Tibial artery (tissue), 4 donors: ENCODE results near the gene KCNJ6.

ENCODE experiments used
- DNase-seq, 2 donors: peaks; one replicate each; pipeline ENCODE4 v3.0.0-alpha.2; 2019
- H3K27ac ChIP-seq, 2 donors: fragments of 200-600 bp; sonication (generic) in 1 of 2; 1 replicate in 1 of 2; 2 replicates in 1 of 2; pipeline ENCODE4 v1.5.1; 2018 to 2019; ENCODE audit warnings: mild to moderate bottlenecking in 1 of 2
- H3K27me3 ChIP-seq, 2 donors: fragments of 200-600 bp; sonication (generic) in 1 of 2; one replicate each; pipeline versions ENCODE4 v1.5.1 to v1.6.0; 2016 to 2019
- H3K36me3 ChIP-seq, 3 donors: fragments of 200-600 bp; sonication (generic) in 2 of 3; one replicate each; pipeline ENCODE4 v1.5.1; 2016 to 2019; ENCODE audit warnings: mild to moderate bottlenecking in 2 of 3
- H3K4me1 ChIP-seq, 4 donors: fragments of 200-600 bp; sonication (generic) in 2 of 4; 1 replicate in 3 of 4; 2 replicates in 1 of 4; pipeline ENCODE4 v1.5.1; 2016 to 2019
- H3K4me3 ChIP-seq, 2 donors: fragments of 200-600 bp; sonication (generic) in 1 of 2; 1 replicate in 1 of 2; 2 replicates in 1 of 2; pipeline ENCODE4 v1.5.1; 2018 to 2019; ENCODE audit warnings: mild to moderate bottlenecking in 2 of 2
- H3K9me3 ChIP-seq, 3 donors: fragments of 200-600 bp; sonication (generic) in 1 of 3; one replicate each; pipeline ENCODE4 v1.5.1; 2016 to 2019
- intact Hi-C: fragments of 100-400 bp; cut with DNase I; formaldehyde crosslinking; loops from one replicate; pipeline ENCODE4 v1.15.0; 2023; ENCODE audit warnings: low total_unique reads
- TF ChIP-seq, protein P1 (sequence below), 2 experiments: fragments of 200-600 bp in 1 of 2; fragments of 450-650 bp in 1 of 2; IDR thresholded peaks; one replicate each; pipeline ENCODE4 v1.5.1; 2017 to 2019; ENCODE audit warnings: antibody characterized with exemption in 2 of 2, mild to moderate bottlenecking in 1 of 2, moderate library complexity in 1 of 2

Gene KCNJ6

DNA sequence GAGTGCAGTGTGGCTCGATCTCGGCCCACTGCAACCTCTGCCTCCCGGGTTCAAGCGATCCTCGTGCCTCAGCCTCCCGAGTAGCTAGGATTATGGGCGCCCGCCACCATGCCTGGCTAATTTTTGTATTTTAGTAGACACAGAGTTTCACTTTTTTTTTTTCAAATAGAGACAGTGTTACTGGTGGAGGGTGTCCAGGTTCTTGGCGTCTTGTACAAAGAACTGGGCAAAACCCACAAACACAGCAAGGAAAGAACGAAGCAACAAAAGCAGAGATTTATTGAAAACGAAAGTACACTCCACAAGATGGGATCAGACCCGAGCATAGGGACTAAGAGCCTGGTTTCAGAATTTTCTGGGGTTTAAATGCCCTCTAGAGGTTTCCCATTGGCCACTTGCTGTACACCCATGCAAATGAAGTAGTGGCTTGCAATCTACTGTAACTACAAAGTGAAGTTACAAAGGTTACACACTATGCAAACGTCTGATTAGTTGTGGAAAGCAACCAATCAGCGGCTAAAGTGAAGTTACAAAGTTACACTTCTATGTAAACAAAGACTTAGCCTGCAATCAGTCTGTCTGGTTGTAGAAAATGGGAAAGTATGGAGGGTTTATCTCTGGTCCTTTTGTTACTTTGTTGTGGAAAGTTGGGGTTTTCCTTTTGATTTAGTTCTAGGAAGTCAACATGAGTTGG, 350.6 kb downstream of the KCNJ6 start:
- TF ChIP-seq, protein P1, sequence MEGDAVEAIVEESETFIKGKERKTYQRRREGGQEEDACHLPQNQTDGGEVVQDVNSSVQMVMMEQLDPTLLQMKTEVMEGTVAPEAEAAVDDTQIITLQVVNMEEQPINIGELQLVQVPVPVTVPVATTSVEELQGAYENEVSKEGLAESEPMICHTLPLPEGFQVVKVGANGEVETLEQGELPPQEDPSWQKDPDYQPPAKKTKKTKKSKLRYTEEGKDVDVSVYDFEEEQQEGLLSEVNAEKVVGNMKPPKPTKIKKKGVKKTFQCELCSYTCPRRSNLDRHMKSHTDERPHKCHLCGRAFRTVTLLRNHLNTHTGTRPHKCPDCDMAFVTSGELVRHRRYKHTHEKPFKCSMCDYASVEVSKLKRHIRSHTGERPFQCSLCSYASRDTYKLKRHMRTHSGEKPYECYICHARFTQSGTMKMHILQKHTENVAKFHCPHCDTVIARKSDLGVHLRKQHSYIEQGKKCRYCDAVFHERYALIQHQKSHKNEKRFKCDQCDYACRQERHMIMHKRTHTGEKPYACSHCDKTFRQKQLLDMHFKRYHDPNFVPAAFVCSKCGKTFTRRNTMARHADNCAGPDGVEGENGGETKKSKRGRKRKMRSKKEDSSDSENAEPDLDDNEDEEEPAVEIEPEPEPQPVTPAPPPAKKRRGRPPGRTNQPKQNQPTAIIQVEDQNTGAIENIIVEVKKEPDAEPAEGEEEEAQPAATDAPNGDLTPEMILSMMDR (IDR thresholded peaks at IDR 0.05), result no peak
- H3K9me3 ChIP-seq, result no peaks in the 10 kb centered on the region
- no peak for DNase-seq
- H3K27me3 ChIP-seq, result no peaks in the 10 kb centered on the region
- peaks cover 0 to 21% (median 16%) of the 10 kb centered on the region in 4 donors for H3K4me1 ChIP-seq
- H3K36me3 ChIP-seq, result no peaks in the 10 kb centered on the region
- peak overlapping the region; percentile 7 to 8 for H3K4me3 ChIP-seq
- peak overlapping the region in 1 of 2 donors; percentile 86 for H3K27ac ChIP-seq
- intact Hi-C loops, result loop anchor here (2.0 to 10.0 kb wide), 2 partner anchors 301 to 1609 kb away; no protein-coding TSS in a partner anchor

DNA sequence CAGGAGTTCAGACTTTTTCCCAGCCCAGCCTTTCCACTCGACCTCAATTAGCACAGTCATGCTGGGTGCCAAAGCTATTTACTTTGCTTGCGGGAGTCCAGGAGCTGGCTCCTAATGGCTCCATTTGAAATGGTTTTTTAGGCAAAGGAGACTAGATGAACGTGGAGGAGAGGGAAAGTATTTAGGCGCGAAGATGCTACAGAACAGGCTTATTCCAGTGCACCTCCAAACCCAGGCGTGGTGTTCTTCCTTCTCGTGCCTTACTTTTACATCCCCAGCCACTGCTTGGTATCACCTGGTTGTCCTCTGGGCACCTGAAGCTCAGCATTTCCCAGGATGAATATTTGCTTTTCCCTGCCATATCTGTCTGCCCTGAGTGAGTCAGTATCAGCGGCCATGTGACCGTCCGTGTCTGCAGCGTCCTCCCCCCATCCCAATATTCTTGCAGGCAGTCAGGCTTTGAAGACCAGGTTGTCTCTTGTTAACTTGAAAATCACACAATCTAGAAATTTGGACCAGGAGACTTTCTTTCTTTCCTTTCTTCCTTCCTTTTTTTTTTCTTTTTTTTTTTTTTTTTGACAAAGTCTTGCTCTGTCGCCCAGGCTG, 351.2 kb downstream of the KCNJ6 start:
- intact Hi-C loops, result loop anchor here (5.0 to 10.0 kb wide), 2 partner anchors 198 to 1610 kb away; partner anchors contain the start of gene DYRK1A
- H3K27me3 ChIP-seq, result no peaks in the 10 kb centered on the region
- H3K27ac ChIP-seq, result peak overlapping the region; percentile 84 to 86
- DNase-seq, result no peak
- TF ChIP-seq, protein P1 (IDR thresholded peaks at IDR 0.05), result no peak
- H3K9me3 ChIP-seq, result no peaks in the 10 kb centered on the region
- H3K4me3 ChIP-seq, result peak overlapping the region; percentile 63 to 70
- peaks cover 0 to 21% (median 16%) of the 10 kb centered on the region in 4 donors for H3K4me1 ChIP-seq
- H3K36me3 ChIP-seq, result no peaks in the 10 kb centered on the region

DNA sequence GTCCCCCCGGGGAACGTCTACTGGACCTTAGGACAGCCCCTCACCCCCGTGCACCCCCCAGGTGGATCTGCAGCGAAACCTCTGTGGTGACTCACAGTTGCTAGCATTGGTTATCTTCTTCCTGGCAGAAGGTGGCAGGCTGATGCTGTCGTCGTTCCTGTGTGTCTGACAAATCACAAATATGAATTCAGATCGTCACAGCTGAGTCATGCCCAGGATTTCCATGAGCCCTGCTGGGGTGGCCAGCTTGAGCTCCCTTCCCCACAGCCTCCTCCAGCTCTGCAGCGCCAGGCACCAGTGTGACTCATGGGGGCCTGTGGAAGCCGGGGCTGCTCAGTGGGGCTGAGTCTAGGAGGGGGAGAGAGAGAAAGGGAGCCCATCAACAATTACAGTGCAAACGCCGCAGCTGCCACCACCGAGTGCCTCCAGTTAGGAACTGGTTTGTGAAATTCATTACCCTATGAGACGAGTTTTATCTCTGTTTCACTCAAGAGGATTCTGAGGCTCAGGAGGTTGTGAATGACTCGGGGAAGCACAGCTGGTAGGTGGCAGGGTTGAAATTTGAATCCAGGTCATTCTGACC, 351.8 kb downstream of the KCNJ6 start:
- TF ChIP-seq, protein P1 (IDR thresholded peaks at IDR 0.05), result no peak
- intact Hi-C loops, result loop anchor here (5.0 to 10.0 kb wide), 2 partner anchors 197 to 1610 kb away; partner anchors contain the start of gene DYRK1A

DNA sequence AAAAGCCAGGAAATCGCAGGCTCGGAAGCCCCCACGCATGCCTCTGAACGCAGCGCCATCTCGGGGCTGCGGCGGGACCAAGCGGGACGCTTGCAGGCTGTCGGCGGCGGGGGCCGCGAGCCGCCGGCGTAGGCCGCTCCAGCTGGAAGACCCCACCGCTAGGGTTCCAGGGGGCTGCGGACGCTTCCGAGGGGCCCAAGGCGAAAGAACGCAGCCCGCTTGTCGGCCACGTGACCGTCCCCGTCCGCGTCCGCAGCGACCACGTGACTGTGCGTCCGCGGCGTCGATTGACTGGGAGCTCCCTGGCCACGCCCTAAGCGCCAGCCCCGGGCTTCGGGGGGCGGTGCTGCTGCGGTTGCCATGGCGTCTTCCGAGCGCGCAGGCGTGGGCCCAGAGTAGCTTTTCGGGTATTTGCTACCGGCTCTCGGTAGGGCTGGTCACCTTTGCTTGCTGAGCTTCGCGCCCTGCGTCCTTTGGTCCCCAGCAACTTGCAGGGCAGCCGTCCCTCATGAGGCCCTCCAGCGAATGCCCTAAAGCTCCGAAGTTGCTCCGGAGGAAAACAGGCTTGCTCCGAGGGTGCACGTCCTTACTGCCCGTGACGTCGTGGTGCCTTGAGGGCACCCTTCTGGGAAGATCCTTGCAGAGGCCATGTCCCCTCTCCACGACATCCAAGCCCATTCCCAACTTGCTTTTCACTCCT, 352.5 kb downstream of the KCNJ6 start:
- TF ChIP-seq, protein P1 (IDR thresholded peaks at IDR 0.05), result peak; percentile 44 to 47
- intact Hi-C loops, result loop anchor here (5.0 to 10.0 kb wide), 2 partner anchors 196 to 1611 kb away; partner anchors contain the start of gene DYRK1A
- Histone ChIP-seq H3K27me3 (no peaks in the 10 kb centered on the region), H3K4me1 (peaks cover 0 to 21% (median 16%) of the 10 kb centered on the region in 4 donors), H3K4me3 (peak overlapping the region; percentile 63 to 70), H3K9me3 (no peaks in the 10 kb centered on the region), H3K36me3 (no peaks in the 10 kb centered on the region), H3K27ac (peak overlapping the region; percentile 84 to 86)
- DNase-seq, result peak; percentile 93 to 96

More for the DNA sequence above, 351.8 kb downstream of the KCNJ6 start:
- Histone ChIP-seq H3K4me1 (peaks cover 0 to 21% (median 16%) of the 10 kb centered on the region in 4 donors), H3K36me3 (no peaks in the 10 kb centered on the region), H3K27me3 (no peaks in the 10 kb centered on the region), H3K9me3 (no peaks in the 10 kb centered on the region), H3K27ac (peak overlapping the region; percentile 84 to 86), H3K4me3 (peak overlapping the region; percentile 63 to 70)
- peak; percentile 79 to 93 for DNase-seq
